ENCODE results near the gene RNH1.

RNH1 gene

GRCh38 chr11:499201-500076 lies 7.6 kb downstream of the RNH1 start:
- DNase-seq (ENCODE audit: low read depth), result no peak

- no peak for DNase-seq (ENCODE audit: low read depth)
Measured at GRCh38 chr11:498297-499181, 8.5 kb downstream of the RNH1 start.

GRCh38 chr11:497565-498296 lies 9.3 kb downstream of the RNH1 start:
- no peak for DNase-seq (ENCODE audit: low read depth)

- DNase-seq (ENCODE audit: low read depth), result no peak
Measured at GRCh38 chr11:496834-497564, 10.0 kb downstream of the RNH1 start.

GRCh38 chr11:495537-495931 lies 11.5 kb downstream of the RNH1 start:
- no peak for DNase-seq (ENCODE audit: low read depth)

GRCh38 chr11:494761-495536 lies 12.1 kb downstream of the RNH1 start:
- DNase-seq (ENCODE audit: low read depth), result no peak

- DNase-seq (ENCODE audit: low read depth), result no peak
Measured at GRCh38 chr11:492427-493226, 14.4 kb downstream of the RNH1 start.

- DNase-seq (ENCODE audit: low read depth), result no peak
Measured at GRCh38 chr11:491358-491757, 15.7 kb downstream of the RNH1 start.

- DNase-seq (ENCODE audit: low read depth), result no peak
Measured at GRCh38 chr11:490930-491260, 16.1 kb downstream of the RNH1 start.

- DNase-seq (ENCODE audit: low read depth), result no peak
Measured at GRCh38 chr11:490186-490929, 16.7 kb downstream of the RNH1 start.

GRCh38 chr11:489610-490185 lies 17.3 kb downstream of the RNH1 start:
- no peak for DNase-seq (ENCODE audit: low read depth)

GRCh38 chr11:488992-489391 lies 18.1 kb downstream of the RNH1 start:
- no peak for DNase-seq (ENCODE audit: low read depth)

GRCh38 chr11:488579-488978 lies 18.5 kb downstream of the RNH1 start:
- DNase-seq (ENCODE audit: low read depth), result no peak

- DNase-seq (ENCODE audit: low read depth), result no peak
Measured at GRCh38 chr11:488062-488461, 19.0 kb downstream of the RNH1 start.

GRCh38 chr11:487571-488021 lies 19.4 kb downstream of the RNH1 start:
- DNase-seq (ENCODE audit: low read depth), result no peak

- no peak for DNase-seq (ENCODE audit: low read depth)
Measured at GRCh38 chr11:486189-486588, 20.9 kb downstream of the RNH1 start.

GRCh38 chr11:484616-485015 lies 22.4 kb downstream of the RNH1 start:
- no peak for DNase-seq (ENCODE audit: low read depth)

- DNase-seq (ENCODE audit: low read depth), result no peak
Measured at GRCh38 chr11:479311-479710, 27.7 kb downstream of the RNH1 start.
